IMR-90 (cell line): Measurements from ENCODE around the gene SLC27A3. TPM values are rescaled to one million over a fixed set of nuclear protein-coding genes. Genes with fewer than 3 reads are reported as not detected.

Experiments
- ATAC-seq: fragments of 200-7000 bp; cut with Tn5 transposase; 2 replicates; pipeline ENCODE4 v1.9.1; 2020; ENCODE audit warnings: low read depth, mild to moderate bottlenecking, moderate library complexity
- BruUV-seq: library from RNA; stranded (reverse); fragments of 400-500 nt; replicated peaks from 2 replicates; lab custom pipeline; 2021; lab: Mats Ljungman, UMichigan
- CTCF ChIA-PET: fragments of 300-600 bp; formaldehyde crosslinking; extraction: SDS; loops from one replicate; lab custom pipeline; 2021; ENCODE audit warnings: antibody characterized with exemption; lab: Yijun Ruan, JAX
- POLR2A ChIA-PET: fragments of 300-600 bp; sonication (Branson Sonifier 250); formaldehyde crosslinking; loops from one replicate; lab custom pipeline; 2022; ENCODE audit warnings: antibody characterized with exemption; ENCODE audit not compliant: unreplicated experiment; lab: Charles Lee
- DNase-seq: peaks from one replicate; pipeline ENCODE4 v3.0.0; 2013
- H2AFZ ChIP-seq: replicated peaks from 2 replicates; pipeline ENCODE3; 2013; ENCODE audit warnings: low read length, mild to moderate bottlenecking; ENCODE audit not compliant: poor library complexity
- H2AK5ac ChIP-seq: 2 replicates; pipeline ENCODE4 v1.6.1; 2013; ENCODE audit warnings: low read depth, low read length, inconsistent platforms
- H2AK9ac ChIP-seq: replicated peaks from 2 replicates; pipeline ENCODE3; 2013; ENCODE audit warnings: mild to moderate bottlenecking, low read depth, low read length, moderate library complexity; ENCODE audit not compliant: poor library complexity
- H2BK120ac ChIP-seq: 2 replicates; pipeline ENCODE4 v1.6.1; 2013; ENCODE audit warnings: low read depth, low read length, inconsistent platforms
- H2BK15ac ChIP-seq: 3 replicates; pipeline ENCODE4 v1.6.1; 2013; ENCODE audit warnings: low read depth, low read length, inconsistent platforms
- H2BK20ac ChIP-seq: 2 replicates; pipeline ENCODE4 v1.6.1; 2013; ENCODE audit warnings: low read depth, mild to moderate bottlenecking, inconsistent platforms, low read length, moderate library complexity
- H2BK5ac ChIP-seq: 2 replicates; pipeline ENCODE4 v1.6.1; 2013; ENCODE audit warnings: mild to moderate bottlenecking, low read depth, low read length, inconsistent platforms; ENCODE audit not compliant: poor library complexity, severe bottlenecking
- H3K14ac ChIP-seq: replicated peaks from 2 replicates; pipeline ENCODE4 v1.6.1; 2013; ENCODE audit warnings: low read depth, low read length, inconsistent platforms
- H3K18ac ChIP-seq: 2 replicates; pipeline ENCODE4 v1.6.1; 2013; ENCODE audit warnings: low read depth, low read length, control low read depth
- H3K23ac ChIP-seq: 2 replicates; pipeline ENCODE4 v1.6.1; 2013; ENCODE audit warnings: low read depth, low read length, inconsistent platforms
- H3K27ac ChIP-seq: 2 replicates; pipeline ENCODE4 v1.5.1; 2013; ENCODE audit warnings: mild to moderate bottlenecking, control low read depth, low read length; ENCODE audit not compliant: insufficient read depth
- H3K27me3 ChIP-seq: 2 replicates; pipeline ENCODE4 v1.6.1; 2013; ENCODE audit warnings: low read length; ENCODE audit not compliant: control insufficient read depth, insufficient read depth
- H3K36me3 ChIP-seq: 2 replicates; pipeline ENCODE4 v1.6.1; 2013; ENCODE audit warnings: low read length, mixed read lengths; ENCODE audit not compliant: control insufficient read depth, insufficient read depth
- H3K4ac ChIP-seq: 2 replicates; pipeline ENCODE4 v1.6.1; 2013; ENCODE audit warnings: low read depth, low read length, inconsistent platforms
- H3K4me1 ChIP-seq: 2 replicates; pipeline ENCODE4 v1.6.1; 2013; ENCODE audit warnings: low read length, mixed read lengths; ENCODE audit not compliant: control insufficient read depth, insufficient read depth
- H3K4me2 ChIP-seq: 2 replicates; pipeline ENCODE4 v1.6.1; 2013; ENCODE audit warnings: low read depth, mild to moderate bottlenecking, control low read depth, low read length, moderate library complexity
- H3K4me3 ChIP-seq: 2 replicates; pipeline ENCODE4 v1.5.1; 2013; ENCODE audit warnings: low read depth, mild to moderate bottlenecking, control low read depth, low read length, moderate library complexity; ENCODE audit not compliant: insufficient read depth
- H3K56ac ChIP-seq: 2 replicates; pipeline ENCODE4 v1.6.1; 2013; ENCODE audit warnings: low read length, inconsistent platforms; ENCODE audit not compliant: insufficient read depth; ENCODE audit errors: extremely low read depth
- H3K79me1 ChIP-seq, 2 experiments: 2 replicates each; pipeline ENCODE4 v1.6.1; 2013; ENCODE audit warnings: low read length in 2 of 2, inconsistent platforms in 1 of 2, low read depth in 1 of 2
- H3K9ac ChIP-seq: 2 replicates; pipeline ENCODE4 v1.6.1; 2013; ENCODE audit warnings: low read depth, low read length, control low read depth
- H3K9me1 ChIP-seq: 2 replicates; pipeline ENCODE4 v1.6.1; 2013; ENCODE audit warnings: low read length, inconsistent platforms; ENCODE audit not compliant: insufficient read depth
- H3K9me3 ChIP-seq: 2 replicates; pipeline ENCODE4 v1.6.1; 2013; ENCODE audit warnings: low read length; ENCODE audit not compliant: control insufficient read depth, insufficient read depth
- H4K20me1 ChIP-seq: 2 replicates; pipeline ENCODE4 v1.6.1; 2013; ENCODE audit warnings: low read length, inconsistent platforms; ENCODE audit not compliant: insufficient read depth
- H4K5ac ChIP-seq: 2 replicates; pipeline ENCODE4 v1.6.1; 2013; ENCODE audit warnings: mild to moderate bottlenecking, low read depth, low read length, control low read depth
- H4K8ac ChIP-seq, 2 experiments: 2 replicates each; pipeline ENCODE4 v1.6.1; 2013; ENCODE audit warnings: low read depth in 2 of 2, low read length in 2 of 2, control low read depth in 1 of 2, inconsistent platforms in 1 of 2
- H4K91ac ChIP-seq: 2 replicates; pipeline ENCODE4 v1.6.1; 2013; ENCODE audit warnings: low read depth, low read length, inconsistent platforms; ENCODE audit not compliant: insufficient read depth
- BHLHE40 ChIP-seq: fragments of 150-350 bp; IDR thresholded peaks from 2 replicates; pipeline ENCODE4 v1.6.1; 2016; ENCODE audit warnings: mild to moderate bottlenecking, low read depth, low read length
- CHD1 ChIP-seq: IDR thresholded peaks from 2 replicates; pipeline ENCODE4 v1.6.1; 2012; ENCODE audit warnings: low read depth, low read length, improper control_type of control experiment
- FOS ChIP-seq: fragments of 150-350 bp; IDR thresholded peaks from 2 replicates; pipeline ENCODE4 v1.6.1; 2016; ENCODE audit warnings: low read depth, low read length
- MXI1 ChIP-seq: IDR thresholded peaks from 2 replicates; pipeline ENCODE4 v1.6.1; 2012; ENCODE audit warnings: low read depth, mild to moderate bottlenecking, low read length, moderate library complexity, borderline replicate concordance
- NFE2L2 ChIP-seq: fragments of 150-350 bp; IDR thresholded peaks from 2 replicates; pipeline ENCODE4 v1.6.1; 2016; ENCODE audit warnings: low read depth, mild to moderate bottlenecking, low read length
- RAD21 ChIP-seq: IDR thresholded peaks from 2 replicates; pipeline ENCODE4 v1.6.1; 2012; ENCODE audit warnings: low read length, improper control_type of control experiment
- RFX5 ChIP-seq: IDR thresholded peaks from 2 replicates; pipeline ENCODE4 v1.8.0; 2012; ENCODE audit warnings: low read depth, mild to moderate bottlenecking, low read length, moderate library complexity
- SMC3 ChIP-seq: fragments of 150-350 bp; IDR thresholded peaks from 2 replicates; pipeline ENCODE4 v1.6.1; 2016; ENCODE audit warnings: low read depth, mild to moderate bottlenecking, antibody characterized with exemption, low read length, moderate library complexity
- WGBS, 2 experiments: methylation state at CpG; one replicate each; pipeline versions ENCODE4 v1.1.5 to v1.1.7; 2013; ENCODE audit warnings: missing lambda C conversion rate in 2 of 2; ENCODE audit not compliant: insufficient read length in 1 of 2; ENCODE audit errors: extremely low coverage in 2 of 2; 5-methylcytosine and 5-hydroxymethylcytosine counted together
- dilution Hi-C: fragments of 300-500 bp; cut with HindIII; formaldehyde crosslinking; loops from one replicate; pipeline ENCODE4 v1.14.3; 2018; ENCODE audit warnings: low sequenced_read_pairs; ENCODE audit not compliant: unreplicated experiment
- in situ Hi-C: fragments of 300-500 bp; cut with MboI; formaldehyde crosslinking; loops from 3 replicates; pipeline ENCODE4 v1.14.3; 2019; ENCODE audit warnings: low sequenced_read_pairs, inconsistent platforms, mixed read lengths
- intact Hi-C: fragments of 100-400 bp; cut with micrococcal nuclease; formaldehyde crosslinking; loops from 2 replicates; pipeline ENCODE4 v1.10.0; 2022
- polyA plus RNA-seq, 3 experiments: library from polyadenylated mRNA; depleted of rRNA; stranded (reverse); fragments of >200 nt; gene quantifications; 2 replicates each; pipeline ENCODE4 v1.2.3, GENCODE V29; 2012; ENCODE audit warnings: low replicate concordance in 1 of 3
- total RNA-seq: library from RNA; depleted of rRNA; stranded (reverse); fragments of >200 nt; gene quantifications from 2 replicates; pipeline ENCODE4 v1.2.3, GENCODE V29; 2012

SLC27A3 gene
- total and polyA plus RNA-seq, 2 of the 4 experiments (the other 2 are of a cell fraction) = 3.2 to 9.3 TPM

DNA sequence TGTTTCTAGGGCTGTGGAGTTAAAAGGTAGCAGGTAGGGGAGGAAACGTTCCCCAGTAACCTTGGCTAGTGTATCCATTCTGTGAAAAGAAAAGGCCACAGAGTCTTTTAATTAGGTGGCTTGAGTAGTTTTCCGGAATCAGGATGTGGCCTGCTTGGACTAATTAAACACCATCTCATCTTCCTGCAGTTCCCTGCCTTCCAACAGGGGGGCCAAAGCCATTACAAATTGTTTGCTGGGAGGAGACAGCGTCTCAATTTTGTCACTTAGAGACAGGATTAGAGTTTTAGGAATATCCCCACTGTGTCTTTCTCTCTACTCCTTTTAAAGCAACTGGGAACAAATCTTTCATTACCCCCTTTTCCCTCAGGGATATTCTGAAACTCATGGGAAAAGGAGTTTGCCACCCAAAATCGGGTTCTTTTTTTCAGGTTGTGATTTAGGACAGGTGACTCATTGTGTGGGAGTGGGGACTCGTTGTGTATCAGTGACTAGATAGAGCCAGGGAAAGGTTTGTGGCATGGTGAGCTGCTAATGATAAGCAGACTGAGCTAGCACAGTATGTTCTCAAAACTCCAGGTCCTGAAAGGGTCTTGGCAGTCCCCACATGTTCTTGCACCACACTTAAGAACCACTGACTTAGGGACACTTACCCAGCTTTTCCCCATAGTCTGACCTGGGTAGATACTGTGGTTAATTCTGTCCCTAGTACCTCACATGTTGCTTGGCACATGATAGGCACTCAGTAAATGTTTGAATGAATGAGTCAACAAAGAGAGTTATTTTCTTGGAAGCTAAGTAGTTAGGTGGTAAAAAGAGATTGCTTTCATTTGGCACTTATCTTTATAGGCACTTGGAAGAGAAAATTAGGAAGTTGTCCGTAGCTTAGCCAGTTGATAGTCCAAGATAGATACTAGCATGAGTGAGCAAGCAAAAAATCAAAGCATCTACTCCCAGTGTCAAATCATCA lies 24.9 kb upstream of the SLC27A3 start:
- ChIA-PET POLR2A (no interaction called here), CTCF (interaction anchor here (0.6 to 1.2 kb wide), 3 partner anchors 36 to 85 kb away, joined by 3 to 5 read pairs (median 5); no protein-coding TSS in a partner anchor)
- no peak overlapping the region for H2AK9ac ChIP-seq
- no peak for ATAC-seq
- H2AK5ac ChIP-seq = no peak overlapping the region
- WGBS, 2 experiments = no CpG with 5 or more reads among the region's 6 CpGs
- H3K4me3 ChIP-seq = no peak overlapping the region
- no peak for DNase-seq
- H2BK20ac ChIP-seq = no peak overlapping the region
- no peak overlapping the region for H3K27ac ChIP-seq
- H4K8ac ChIP-seq = no peak overlapping the region
- H3K4me1 ChIP-seq = peaks cover 2% of the 10 kb centered on the region
- H3K9ac ChIP-seq = no peak overlapping the region
- intact Hi-C loops (no loop called here), in situ Hi-C loops (no loop called here), dilution Hi-C loops (no loop called here)
- H3K14ac ChIP-seq = no peak overlapping the region
- no peak overlapping the region for H3K4me2 ChIP-seq
- H3K36me3 ChIP-seq = peaks cover 38% of the 10 kb centered on the region
- no peaks in the 10 kb centered on the region for H4K20me1 ChIP-seq
- BruUV-seq = no TSS peak
- no peaks in the 10 kb centered on the region; a peak in 2 of 4 replicates for H3K79me1 ChIP-seq
- no peak overlapping the region for H4K5ac ChIP-seq
- H2BK5ac ChIP-seq = no peak overlapping the region
- no peaks in the 10 kb centered on the region for H3K9me1 ChIP-seq
- H4K91ac ChIP-seq = no peak overlapping the region
- no peaks in the 10 kb centered on the region for H3K27me3 ChIP-seq
- H3K4ac ChIP-seq = no peak overlapping the region
- no peaks in the 10 kb centered on the region for H3K9me3 ChIP-seq
- H2AFZ ChIP-seq = no peak overlapping the region
- no peak overlapping the region for H3K23ac ChIP-seq
- no peak overlapping the region for H2BK15ac ChIP-seq
- TF ChIP-seq RFX5 (no peak), SMC3 (no peak), FOS (no peak), MXI1 (no peak), NFE2L2 (no peak), CHD1 (no peak), BHLHE40 (no peak), RAD21 (no peak)
- no peak overlapping the region for H3K18ac ChIP-seq
- H3K56ac ChIP-seq = no peak overlapping the region
- H2BK120ac ChIP-seq = no peak overlapping the region
